Activated T-cell treated with anti-CD3 and anti-CD28 coated beads, Interleukin-2, amount 50 U/mL, for 24 hours (primary cell): ENCODE results near the gene YDJC.
"Not testable (repeated sequence)": the region's sequence is repeated elsewhere in the genome, so short reads cannot be mapped to it uniquely, and the experiment has no call there.

Source experiments
- DNase-seq: peaks from one replicate; pipeline ENCODE4 v3.0.0-alpha.2; 2020
- H3K27ac Mint-ChIP-seq: 2 replicates; pipeline ENCODE4 v1.8.0; 2020; ENCODE audit warnings: mild to moderate bottlenecking, mixed read lengths
- H3K27me3 Mint-ChIP-seq: 2 replicates; pipeline ENCODE4 v1.8.0; 2020; ENCODE audit warnings: mixed read lengths
- H3K36me3 Mint-ChIP-seq: 2 replicates; pipeline ENCODE4 v1.8.0; 2020; ENCODE audit warnings: low read depth, mixed read lengths
- H3K4me1 Mint-ChIP-seq: 2 replicates; pipeline ENCODE4 v1.8.0; 2020; ENCODE audit warnings: low read depth, mixed read lengths
- H3K4me3 Mint-ChIP-seq: 2 replicates; pipeline ENCODE4 v1.8.0; 2020; ENCODE audit warnings: mild to moderate bottlenecking, moderate library complexity, mixed read lengths
- H3K9me3 Mint-ChIP-seq: 2 replicates; pipeline ENCODE4 v1.8.0; 2020; ENCODE audit warnings: mixed read lengths

YDJC gene

DNA sequence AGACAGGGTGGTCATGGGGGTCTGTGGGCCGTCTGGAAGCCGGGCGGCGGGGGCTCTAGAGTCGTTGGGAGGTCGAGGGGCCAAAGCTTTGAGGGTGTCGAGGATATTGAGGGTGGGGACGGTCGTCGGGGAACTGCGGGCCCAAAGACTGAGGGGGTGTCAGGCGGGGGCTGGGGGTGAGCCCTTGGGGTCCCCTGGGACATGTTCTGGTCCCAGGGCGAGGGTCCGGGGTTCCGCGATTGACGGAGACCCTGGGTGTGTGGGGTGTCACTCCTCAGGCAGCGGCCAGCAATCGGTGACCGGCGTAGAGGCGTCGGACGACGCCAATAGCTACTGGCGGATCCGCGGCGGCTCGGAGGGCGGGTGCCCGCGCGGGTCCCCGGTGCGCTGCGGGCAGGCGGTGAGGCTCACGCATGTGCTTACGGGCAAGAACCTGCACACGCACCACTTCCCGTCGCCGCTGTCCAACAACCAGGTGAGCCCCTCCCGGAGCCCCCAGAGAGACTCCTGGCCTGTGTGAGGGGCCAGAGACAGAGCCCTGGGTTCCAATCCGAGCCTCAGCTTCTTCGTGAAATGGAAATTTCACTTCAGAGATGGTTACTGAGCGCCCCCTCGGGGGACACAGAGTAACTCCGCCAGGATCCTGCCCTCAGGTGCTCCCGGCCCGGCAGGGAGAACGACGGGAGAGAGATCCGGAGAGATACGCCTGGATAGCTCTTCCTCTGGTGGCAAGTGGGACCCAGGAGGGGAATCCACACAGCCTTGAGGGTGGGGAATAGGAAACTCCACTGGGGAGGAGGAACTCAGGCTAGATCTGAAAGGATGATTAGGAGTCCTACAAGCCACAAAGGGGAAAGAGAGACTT, 13.0 kb upstream of the YDJC start:
- Mint-ChIP-seq H3K9me3 (no peaks in the 10 kb centered on the region), H3K27ac (peak overlapping the region; percentile 94), H3K36me3 (peaks cover 45% of the 10 kb centered on the region), H3K4me1 (peaks cover 33% of the 10 kb centered on the region), H3K4me3 (peak overlapping the region; percentile 88), H3K27me3 (peaks cover 3% of the 10 kb centered on the region)
- peak; percentile 78 for DNase-seq

GRCh38 chr22:21641789-21642583, 12.2 kb upstream of the YDJC start, which contains the start of gene SDF2L1:
TSS of gene SDF2L1 (plus strand) at chr22:21642302. CDS start at chr22:21642337, 35 bp downstream.
- Mint-ChIP-seq H3K36me3 (peaks cover 39% of the 10 kb centered on the region), H3K4me3 (peak within 1 kb of the TSS; percentile 88), H3K27ac (peak within 1 kb of the TSS; percentile 94), H3K4me1 (peaks cover 33% of the 10 kb centered on the region), H3K9me3 (no peaks in the 10 kb centered on the region), H3K27me3 (peaks cover 3% of the 10 kb centered on the region)
- DNase-seq: peak; percentile 98

GRCh38 chr22:21641417-21641788, 11.6 kb upstream of the YDJC start:
- peaks cover 29% of the 10 kb centered on the region for H3K4me1 Mint-ChIP-seq
- peak overlapping the region; percentile 94 for H3K27ac Mint-ChIP-seq
- peak overlapping the region; percentile 88 for H3K4me3 Mint-ChIP-seq
- DNase-seq: no peak
- H3K27me3 Mint-ChIP-seq: peaks cover 3% of the 10 kb centered on the region
- H3K9me3 Mint-ChIP-seq: no peaks in the 10 kb centered on the region
- H3K36me3 Mint-ChIP-seq: peaks cover 34% of the 10 kb centered on the region

DNA sequence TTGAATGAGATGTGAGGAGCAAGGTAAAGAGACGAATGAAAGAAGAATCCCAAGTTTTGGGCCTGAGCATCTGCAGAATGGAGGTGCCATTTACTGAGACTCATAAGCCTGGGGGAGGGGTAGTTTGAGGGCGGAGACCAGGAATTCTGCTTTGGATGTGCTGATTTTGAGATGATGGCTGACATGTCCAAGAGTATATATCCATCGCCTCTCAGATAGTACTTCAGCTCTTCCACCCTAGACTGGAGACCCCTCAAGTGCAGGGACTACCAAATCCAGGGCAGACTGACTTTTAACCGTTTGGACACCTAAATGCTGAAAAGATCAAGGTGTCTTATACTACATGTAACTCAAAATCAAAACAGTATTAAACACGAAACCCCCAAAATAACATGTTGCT, 11.0 kb upstream of the YDJC start:
- Mint-ChIP-seq H3K4me1 (peaks cover 25% of the 10 kb centered on the region), H3K27ac (no peak overlapping the region), H3K9me3 (no peaks in the 10 kb centered on the region), H3K4me3 (peak overlapping the region; percentile 88), H3K27me3 (peaks cover 3% of the 10 kb centered on the region), H3K36me3 (peaks cover 28% of the 10 kb centered on the region)
- no peak for DNase-seq

DNA sequence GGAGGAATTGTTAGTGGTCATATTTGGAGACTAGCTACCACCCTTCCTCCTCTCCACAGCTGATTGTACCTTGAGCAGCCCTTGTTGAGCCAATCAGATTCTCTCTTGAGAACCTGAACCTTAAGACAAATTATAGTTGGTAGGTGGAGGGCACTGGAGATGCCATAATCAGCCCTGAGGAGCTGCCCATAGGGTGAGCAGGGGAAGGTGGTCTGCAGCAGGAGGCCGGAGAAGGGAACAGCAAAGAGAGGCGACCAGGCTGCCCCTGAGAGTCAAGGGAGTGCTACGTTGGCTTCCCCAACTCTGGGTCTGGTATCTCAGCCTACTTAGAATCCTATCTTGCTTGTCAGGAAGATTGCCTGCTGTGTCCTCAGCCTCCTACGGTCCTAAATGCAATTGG, 9.5 kb upstream of the YDJC start:
- H3K4me3 Mint-ChIP-seq: no peak overlapping the region
- no peak for DNase-seq
- no peak overlapping the region for H3K27ac Mint-ChIP-seq
- peaks cover 23% of the 10 kb centered on the region for H3K4me1 Mint-ChIP-seq
- peaks cover 18% of the 10 kb centered on the region for H3K36me3 Mint-ChIP-seq
- no peaks in the 10 kb centered on the region for H3K9me3 Mint-ChIP-seq
- peaks cover 3% of the 10 kb centered on the region for H3K27me3 Mint-ChIP-seq

GRCh38 chr22:21637450-21637849, 7.6 kb upstream of the YDJC start:
- H3K4me1 Mint-ChIP-seq: peaks cover 14% of the 10 kb centered on the region
- H3K27me3 Mint-ChIP-seq, DNase-seq, H3K9me3 Mint-ChIP-seq, H3K36me3 Mint-ChIP-seq, H3K4me3 Mint-ChIP-seq, H3K27ac Mint-ChIP-seq: not testable (repeated sequence)

GRCh38 chr22:21636629-21637218, 6.9 kb upstream of the YDJC start:
- Mint-ChIP-seq H3K36me3 (no peaks in the 10 kb centered on the region), H3K27ac (no peak overlapping the region), H3K4me1 (peaks cover 15% of the 10 kb centered on the region), H3K4me3 (no peak overlapping the region), H3K9me3 (no peaks in the 10 kb centered on the region), H3K27me3 (peaks cover 3% of the 10 kb centered on the region)
- DNase-seq: no peak

GRCh38 chr22:21635771-21636510, 6.1 kb upstream of the YDJC start:
- H3K36me3 Mint-ChIP-seq: no peaks in the 10 kb centered on the region
- no peaks in the 10 kb centered on the region for H3K9me3 Mint-ChIP-seq
- DNase-seq: no peak
- H3K4me3 Mint-ChIP-seq: no peak overlapping the region
- peaks cover 14% of the 10 kb centered on the region for H3K4me1 Mint-ChIP-seq
- no peaks in the 10 kb centered on the region for H3K27me3 Mint-ChIP-seq
- H3K27ac Mint-ChIP-seq: no peak overlapping the region

DNA sequence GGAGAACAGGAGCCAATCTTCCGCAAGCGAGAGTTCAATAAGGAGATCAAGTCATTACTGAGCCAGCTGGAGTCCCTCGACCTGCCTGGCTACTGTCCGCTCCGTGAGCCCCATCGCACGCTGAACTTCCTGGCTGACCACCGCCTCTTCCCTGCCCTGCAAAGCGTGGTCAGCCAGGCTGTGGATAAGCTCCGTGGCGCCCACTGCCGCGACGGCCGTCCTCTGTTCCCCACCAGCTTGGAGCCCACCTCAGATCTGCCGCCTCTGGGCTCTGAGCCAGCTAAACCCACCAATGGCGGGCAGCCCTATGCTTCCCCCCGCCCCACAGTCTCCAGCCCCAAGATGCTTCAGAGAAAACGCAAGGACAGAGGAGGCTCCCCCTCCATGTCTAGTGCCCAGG, 5.0 kb upstream of the YDJC start:
- Mint-ChIP-seq H3K27ac (no peak overlapping the region), H3K9me3 (no peaks in the 10 kb centered on the region), H3K36me3 (peaks cover 3% of the 10 kb centered on the region), H3K27me3 (no peaks in the 10 kb centered on the region), H3K4me3 (no peak overlapping the region), H3K4me1 (peaks cover 19% of the 10 kb centered on the region)
- DNase-seq: no peak

GRCh38 chr22:21634081-21634480, 4.3 kb upstream of the YDJC start:
- Mint-ChIP-seq H3K27me3 (no peaks in the 10 kb centered on the region), H3K4me3 (no peak overlapping the region), H3K36me3 (peaks cover 9% of the 10 kb centered on the region), H3K9me3 (no peaks in the 10 kb centered on the region), H3K27ac (no peak overlapping the region), H3K4me1 (peaks cover 20% of the 10 kb centered on the region)
- no peak for DNase-seq

- Mint-ChIP-seq H3K9me3 (no peaks in the 10 kb centered on the region), H3K27me3 (no peaks in the 10 kb centered on the region), H3K27ac (no peak overlapping the region), H3K4me1 (peaks cover 21% of the 10 kb centered on the region), H3K4me3 (no peak overlapping the region), H3K36me3 (peaks cover 12% of the 10 kb centered on the region)
- DNase-seq: no peak
Observed at GRCh38 chr22:21633481-21633880, 3.7 kb upstream of the YDJC start.

GRCh38 chr22:21632931-21633330, 3.1 kb upstream of the YDJC start:
- Mint-ChIP-seq H3K36me3 (peaks cover 18% of the 10 kb centered on the region), H3K4me1 (peaks cover 26% of the 10 kb centered on the region), H3K9me3 (no peaks in the 10 kb centered on the region), H3K27ac (no peak overlapping the region), H3K4me3 (no peak overlapping the region), H3K27me3 (no peaks in the 10 kb centered on the region)
- no peak for DNase-seq

GRCh38 chr22:21632237-21632895, 2.5 kb upstream of the YDJC start, which contains the start of gene CCDC116:
TSS of gene CCDC116 (plus strand) at chr22:21632760. CDS start at chr22:21633182, 422 bp downstream.
- H3K4me3 Mint-ChIP-seq: no peak within 1 kb of the TSS
- peak within 1 kb of the TSS; percentile 40 for H3K27ac Mint-ChIP-seq
- H3K4me1 Mint-ChIP-seq: peaks cover 32% of the 10 kb centered on the region
- H3K36me3 Mint-ChIP-seq: peaks cover 23% of the 10 kb centered on the region
- no peaks in the 10 kb centered on the region for H3K9me3 Mint-ChIP-seq
- no peaks in the 10 kb centered on the region for H3K27me3 Mint-ChIP-seq
- DNase-seq: peak; percentile 78

DNA sequence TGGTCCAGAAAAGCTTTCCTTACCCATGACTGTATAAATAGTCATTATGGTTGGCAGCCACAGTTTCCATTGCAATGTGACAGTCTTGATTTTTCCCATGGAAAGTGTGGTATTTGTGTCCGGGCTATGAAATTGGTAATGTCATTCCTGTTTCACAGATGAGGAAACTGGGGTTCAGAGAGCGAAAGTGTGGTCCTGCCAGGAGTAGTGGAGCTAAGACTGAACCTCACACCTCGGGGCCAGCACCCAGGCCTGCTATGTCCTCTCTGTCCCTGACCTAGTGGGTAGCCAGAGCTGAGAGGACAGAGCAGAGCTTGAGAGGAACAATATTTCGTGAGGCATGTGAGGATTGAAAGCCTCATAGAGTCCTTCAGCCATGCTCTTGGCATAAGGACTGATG, 1.2 kb upstream of the YDJC start:
- peak overlapping the region; percentile 38 for H3K27ac Mint-ChIP-seq
- DNase-seq: no peak
- H3K36me3 Mint-ChIP-seq: peaks cover 36% of the 10 kb centered on the region
- H3K27me3 Mint-ChIP-seq: no peaks in the 10 kb centered on the region
- peaks cover 42% of the 10 kb centered on the region for H3K4me1 Mint-ChIP-seq
- peak overlapping the region; percentile 90 for H3K4me3 Mint-ChIP-seq
- no peaks in the 10 kb centered on the region for H3K9me3 Mint-ChIP-seq
